ENCODE data around the gene ACP3. TPM values are rescaled to one million over a fixed set of nuclear protein-coding genes. Genes with fewer than 3 reads are reported as not detected.
A peak's percentile ranks its signal among the peaks of the same experiment; 100 is the strongest.

Gene ACP3
- total RNA-seq, 1 experiment from 2014 or later = 0.82 TPM

- H3K36me3 Mint-ChIP-seq (ENCODE audit: insufficient read depth, unreplicated experiment) = no peaks in the 10 kb centered on the region
- no peak overlapping the region for H3K4me3 Mint-ChIP-seq (ENCODE audit: unreplicated experiment)
- no peak for TF ChIP-seq CTCF (IDR thresholded peaks at IDR 0.05; ENCODE audit: insufficient read depth in 1 of 2, low read depth in 1 of 2, low read length in 1 of 2, severe bottlenecking in 1 of 2, unreplicated experiment in 1 of 2)
- H3K4me3 ChIP-seq (ENCODE audit: low read depth, low read length) = no peak overlapping the region
- H3K27me3 Mint-ChIP-seq (ENCODE audit: insufficient read depth, unreplicated experiment) = no peaks in the 10 kb centered on the region
- no TSS peak for BruUV-seq (replicated peaks)
- no peaks in the 10 kb centered on the region for H3K36me3 ChIP-seq (ENCODE audit: control insufficient read depth, insufficient read depth, low read length)
- H3K27ac Mint-ChIP-seq (ENCODE audit: unreplicated experiment) = no peak overlapping the region
- intact Hi-C loops (cut with micrococcal nuclease; ENCODE audit: unreplicated experiment) = loop anchor here (1.0 to 2.0 kb wide), 3 partner anchors 56 to 89 kb away; no protein-coding TSS in a partner anchor
- POLR2A ChIA-PET = no interaction called here
- no peaks in the 10 kb centered on the region for H3K27me3 ChIP-seq (replicated peaks; ENCODE audit: control insufficient read depth, insufficient read depth, low read length)
- H3K9me3 Mint-ChIP-seq (ENCODE audit: unreplicated experiment) = no peaks in the 10 kb centered on the region
- CTCF ChIA-PET = interaction anchor here (0.9 to 3.4 kb wide), 5 partner anchors 11 to 92 kb away, joined by 3 to 62 read pairs (median 5); no protein-coding TSS in a partner anchor
- peaks cover 6% of the 10 kb centered on the region for H3K4me1 Mint-ChIP-seq (ENCODE audit: low read depth, unreplicated experiment)
- no peaks in the 10 kb centered on the region for H3K9me3 ChIP-seq
- DNase-seq = no peak
- H3K4me1 ChIP-seq = no peaks in the 10 kb centered on the region
These were observed 25.4 kb downstream of the ACP3 start for GRCh38 chr3:132342610-132343009.

DNA sequence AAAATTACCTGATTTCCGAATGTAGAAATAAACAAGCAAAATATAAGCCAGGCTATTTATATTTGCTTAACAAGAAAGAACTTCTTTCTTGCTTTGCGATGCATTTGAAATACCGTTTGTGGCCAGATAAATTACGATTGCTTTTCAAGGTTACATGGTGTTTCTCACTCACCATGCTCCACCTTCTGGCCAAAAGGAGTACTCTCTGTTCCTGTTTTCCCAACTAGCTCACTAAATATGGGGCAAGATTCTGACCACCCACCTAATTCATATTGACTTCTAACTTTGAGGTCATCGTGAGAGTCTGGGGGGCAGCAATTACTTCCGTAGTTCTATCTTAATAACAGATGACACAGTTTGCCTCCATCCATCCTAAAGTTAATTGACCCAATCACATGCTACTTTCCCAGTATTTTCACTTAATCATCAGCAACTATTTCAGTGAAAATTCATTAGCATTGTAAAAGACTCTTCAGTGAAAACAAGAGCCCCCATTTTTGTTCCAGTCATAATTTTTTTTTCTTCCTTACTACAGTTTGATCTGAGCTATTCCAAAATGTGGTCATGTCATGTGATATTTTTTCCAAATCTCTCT, 25.9 kb downstream of the ACP3 start:
- H3K27ac Mint-ChIP-seq (ENCODE audit: unreplicated experiment) = no peak overlapping the region
- Histone ChIP-seq H3K4me3 (ENCODE audit: low read depth, low read length) (no peak overlapping the region), H3K9me3 (no peaks in the 10 kb centered on the region), H3K4me1 (no peaks in the 10 kb centered on the region), H3K36me3 (ENCODE audit: control insufficient read depth, insufficient read depth, low read length) (no peaks in the 10 kb centered on the region), H3K27me3 (replicated peaks; ENCODE audit: control insufficient read depth, insufficient read depth, low read length) (no peaks in the 10 kb centered on the region)
- POLR2A ChIA-PET = no interaction called here
- peak; percentile 81 to 88 for TF ChIP-seq CTCF (IDR thresholded peaks at IDR 0.05; ENCODE audit: insufficient read depth in 1 of 2, low read depth in 1 of 2, low read length in 1 of 2, severe bottlenecking in 1 of 2, unreplicated experiment in 1 of 2)
- H3K36me3 Mint-ChIP-seq (ENCODE audit: insufficient read depth, unreplicated experiment) = no peaks in the 10 kb centered on the region
- no peaks in the 10 kb centered on the region for H3K27me3 Mint-ChIP-seq (ENCODE audit: insufficient read depth, unreplicated experiment)
- CTCF ChIA-PET = interaction anchor here (0.6 to 3.4 kb wide), 7 partner anchors 11 to 92 kb away, joined by 3 to 62 read pairs (median 3); no protein-coding TSS in a partner anchor
- no peaks in the 10 kb centered on the region for H3K9me3 Mint-ChIP-seq (ENCODE audit: unreplicated experiment)
- H3K4me1 Mint-ChIP-seq (ENCODE audit: low read depth, unreplicated experiment) = peaks cover 6% of the 10 kb centered on the region
- DNase-seq = peak; percentile 33 to 56
- intact Hi-C loops (cut with micrococcal nuclease; ENCODE audit: unreplicated experiment) = loop anchor here (1.0 to 2.0 kb wide), 3 partner anchors 56 to 90 kb away; no protein-coding TSS in a partner anchor
- no TSS peak for BruUV-seq (replicated peaks)
- no peak overlapping the region for H3K4me3 Mint-ChIP-seq (ENCODE audit: unreplicated experiment)

GRCh38 chr3:132344666-132345280, 27.6 kb downstream of the ACP3 start:
- CTCF ChIA-PET = interaction anchor here (0.7 to 3.4 kb wide), 4 partner anchors 54 to 1876 kb away, joined by 3 to 62 read pairs (median 8); no protein-coding TSS in a partner anchor
- Histone ChIP-seq H3K27me3 (replicated peaks; ENCODE audit: control insufficient read depth, insufficient read depth, low read length) (no peaks in the 10 kb centered on the region), H3K4me1 (no peaks in the 10 kb centered on the region), H3K9me3 (no peaks in the 10 kb centered on the region), H3K36me3 (ENCODE audit: control insufficient read depth, insufficient read depth, low read length) (no peaks in the 10 kb centered on the region), H3K4me3 (ENCODE audit: low read depth, low read length) (no peak overlapping the region)
- Mint-ChIP-seq H3K27me3 (ENCODE audit: insufficient read depth, unreplicated experiment) (no peaks in the 10 kb centered on the region), H3K4me3 (ENCODE audit: unreplicated experiment) (no peak overlapping the region), H3K9me3 (ENCODE audit: unreplicated experiment) (no peaks in the 10 kb centered on the region), H3K36me3 (ENCODE audit: insufficient read depth, unreplicated experiment) (no peaks in the 10 kb centered on the region), H3K4me1 (ENCODE audit: low read depth, unreplicated experiment) (peaks cover 6% of the 10 kb centered on the region), H3K27ac (ENCODE audit: unreplicated experiment) (no peak overlapping the region)
- POLR2A ChIA-PET = no interaction called here
- no peak for TF ChIP-seq CTCF (IDR thresholded peaks at IDR 0.05; ENCODE audit: insufficient read depth in 1 of 2, low read depth in 1 of 2, low read length in 1 of 2, severe bottlenecking in 1 of 2, unreplicated experiment in 1 of 2)
- intact Hi-C loops (cut with micrococcal nuclease; ENCODE audit: unreplicated experiment) = no loop called here
- DNase-seq = no peak
- no TSS peak for BruUV-seq (replicated peaks)
